Measurements from ENCODE around the gene TRPM3. TPM values are rescaled to one million over a fixed set of nuclear protein-coding genes. Genes with fewer than 3 reads are reported as not detected.

The TRPM3 gene
- total and polyA plus RNA-seq, 2 of the 13 experiments (the other 11 are each of a cell fraction or from before 2014, with no cell fraction given), result not detected

- TF ChIP-seq ZNF841 (CRISPR knock-in tag; IDR thresholded peaks at IDR 0.05; ENCODE audit: borderline replicate concordance) (no peak), NFATC3 (CRISPR knock-in tag; IDR thresholded peaks at IDR 0.05) (no peak), ZNF143 (CRISPR knock-in tag; IDR thresholded peaks at IDR 0.05) (no peak), REPIN1 (CRISPR knock-in tag; IDR thresholded peaks at IDR 0.05; ENCODE audit: borderline replicate concordance, low read depth) (no peak), ZNF569 (CRISPR knock-in tag; IDR thresholded peaks at IDR 0.05; ENCODE audit: borderline replicate concordance) (no peak), PCBP2 (optimal IDR thresholded peaks at IDR 0.05; ENCODE audit: low read depth, low read length, poor library complexity, severe bottlenecking) (no peak), ZNF180 (CRISPR knock-in tag; IDR thresholded peaks at IDR 0.05; ENCODE audit: borderline replicate concordance, low read depth) (no peak)
- DNase-seq (ENCODE audit: low spot score), result no peak
- H3K27ac ChIP-seq (ENCODE audit: extremely low read length, insufficient read depth, low read length), result no peak overlapping the region
- no TSS peak for BruUV-seq (replicated peaks)
- H3K9ac ChIP-seq (ENCODE audit: insufficient read depth, low read depth, low read length), result no peak overlapping the region
- no peak for FAIRE-seq
- WGBS (ENCODE audit: low lambda C conversion rate), result 55% methylated on average over 2 of the region's 2 CpGs
- ChIA-PET CTCF (ENCODE audit: low intra/inter-chr PET ratio, low total read pairs) (no interaction called here), POLR2A (no interaction called here)
- no peak overlapping the region for H3K4me3 ChIP-seq (replicated peaks in 1 of 3; ENCODE audit: insufficient read depth in 1 of 3, low read depth in 2 of 3, low read length in 3 of 3)
- ATAC-seq, result no peak
- in situ Hi-C loops (cut with HindIII; ENCODE audit: extremely low pct_ligation_motif_present, low pct_unique_long_range_greater_than_20kb) (no loop called here), intact Hi-C loops (cut with micrococcal nuclease; ENCODE audit: unreplicated experiment) (loop anchor here (5.0 kb wide), 1 partner anchor 78 kb away; no protein-coding TSS in a partner anchor)
- no peaks in the 10 kb centered on the region for H3K9me3 ChIP-seq (ENCODE audit: low read length)
- H3K79me2 ChIP-seq (ENCODE audit: insufficient read depth, low read length), result no peaks in the 10 kb centered on the region
- H3K36me3 ChIP-seq (replicated peaks in 1 of 2; ENCODE audit: control insufficient read depth in 1 of 2, insufficient read depth in 2 of 2, low read length in 2 of 2), result no peaks in the 10 kb centered on the region
- no peaks in the 10 kb centered on the region for H3K4me1 ChIP-seq (ENCODE audit: insufficient read depth, low read length)
- H2AFZ ChIP-seq (ENCODE audit: low read length), result no peak overlapping the region
- no peaks in the 10 kb centered on the region; a peak in 1 of 5 replicates for H3K27me3 ChIP-seq (ENCODE audit: control insufficient read depth in 1 of 2, insufficient read depth in 2 of 2, low read length in 2 of 2)
- H4K20me1 ChIP-seq (ENCODE audit: insufficient read depth, low read length), result no peaks in the 10 kb centered on the region
- H3K4me2 ChIP-seq (ENCODE audit: low read depth, low read length), result no peak overlapping the region
These were observed 607.1 kb downstream of the TRPM3 start for GRCh38 chr9:70514273-70514672.

- Histone ChIP-seq H3K27me3 (ENCODE audit: control insufficient read depth in 1 of 2, insufficient read depth in 2 of 2, low read length in 2 of 2) (no peaks in the 10 kb centered on the region; a peak in 1 of 5 replicates), H3K27ac (ENCODE audit: extremely low read length, insufficient read depth, low read length) (no peak overlapping the region), H2AFZ (ENCODE audit: low read length) (no peak overlapping the region), H3K4me3 (replicated peaks in 1 of 3; ENCODE audit: insufficient read depth in 1 of 3, low read depth in 2 of 3, low read length in 3 of 3) (no peak overlapping the region), H3K9ac (ENCODE audit: insufficient read depth, low read depth, low read length) (no peak overlapping the region), H3K36me3 (replicated peaks in 1 of 2; ENCODE audit: control insufficient read depth in 1 of 2, insufficient read depth in 2 of 2, low read length in 2 of 2) (no peaks in the 10 kb centered on the region), H3K4me2 (ENCODE audit: low read depth, low read length) (no peak overlapping the region), H3K79me2 (ENCODE audit: insufficient read depth, low read length) (no peaks in the 10 kb centered on the region), H4K20me1 (ENCODE audit: insufficient read depth, low read length) (no peaks in the 10 kb centered on the region), H3K4me1 (ENCODE audit: insufficient read depth, low read length) (no peaks in the 10 kb centered on the region), H3K9me3 (ENCODE audit: low read length) (no peaks in the 10 kb centered on the region)
- TF ChIP-seq MXD1 (CRISPR knock-in tag; IDR thresholded peaks at IDR 0.05), result no peak
- TF ChIP-seq GATA4 (IDR thresholded peaks at IDR 0.05; ENCODE audit: borderline replicate concordance, low read depth), result no peak
- TF ChIP-seq KAT2B (IDR thresholded peaks at IDR 0.05; ENCODE audit: borderline replicate concordance, low read depth, low read length), result no peak
- TF ChIP-seq CEBPB (IDR thresholded peaks at IDR 0.05; ENCODE audit: borderline replicate concordance, low read depth, low read length), result peak; percentile 39; the same call in 1 of the 2 replicates
- WGBS (ENCODE audit: low lambda C conversion rate), result 2% methylated on average over 3 of the region's 3 CpGs
- intact Hi-C loops (cut with micrococcal nuclease; ENCODE audit: unreplicated experiment), result loop anchor here (5.0 kb wide), 1 partner anchor 80 kb away; no protein-coding TSS in a partner anchor
- BruUV-seq (replicated peaks), result no TSS peak
- ChIA-PET CTCF (ENCODE audit: low intra/inter-chr PET ratio, low total read pairs) (no interaction called here), POLR2A (no interaction called here)
- in situ Hi-C loops (cut with HindIII; ENCODE audit: extremely low pct_ligation_motif_present, low pct_unique_long_range_greater_than_20kb), result no loop called here
- DNase-seq (ENCODE audit: low spot score) (peak; percentile 6), ATAC-seq (no peak), FAIRE-seq (no peak)
These were observed 609.6 kb downstream of the TRPM3 start for GRCh38 chr9:70511858-70512257.

All from HepG2 (cell line).